ENCODE data around the gene ZNF584.
"Not testable (repeated sequence)": the region's sequence is repeated elsewhere in the genome, so short reads cannot be mapped to it uniquely, and the experiment has no call there.

Gene ZNF584

DNA sequence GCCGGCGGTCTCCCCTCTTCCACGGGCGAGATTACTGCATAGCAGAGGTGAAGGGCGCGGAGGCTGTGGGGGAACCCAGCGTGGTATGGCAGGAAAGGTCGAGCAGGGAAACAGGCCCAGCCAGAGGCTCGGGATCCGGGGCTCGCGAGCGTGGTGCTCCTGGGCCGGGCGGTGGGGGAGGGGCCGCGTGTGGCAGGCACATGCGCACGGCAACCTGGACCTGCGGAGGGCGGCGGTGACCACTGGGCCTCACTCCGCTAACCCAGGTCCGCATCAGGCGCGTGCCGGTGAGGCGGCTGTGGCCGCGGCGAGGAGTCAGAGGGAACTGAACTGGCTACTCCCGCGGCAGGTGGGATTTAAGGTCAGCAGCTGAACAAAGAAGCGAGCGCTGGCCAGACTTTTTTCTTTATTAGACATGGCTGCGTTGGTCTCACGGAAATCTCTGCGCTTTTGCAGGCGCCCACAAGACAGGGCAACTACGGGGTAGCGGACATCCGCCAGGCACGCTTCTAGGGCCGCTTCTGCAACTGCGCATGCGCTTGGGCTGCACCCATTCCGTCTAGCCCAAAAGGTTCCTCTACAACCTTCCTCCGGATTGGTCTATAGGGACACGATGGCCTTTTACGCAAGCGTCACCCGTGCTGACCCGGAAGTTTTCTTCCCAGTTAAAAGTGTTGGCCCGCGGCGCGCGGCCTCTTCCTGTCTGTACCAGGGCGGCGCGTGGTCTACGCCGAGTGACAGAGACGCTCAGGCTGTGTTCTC lies 21.7 kb upstream of the ZNF584 start, which contains the start of gene RPS5:
Gene RPS5, plus strand, starts transcription at position 694 of the 762 bp plus-strand sequence. CDS start 869 bp downstream, outside the sequence.
- peak; percentile 96 for DNase-seq

GRCh38 chr19:58387338-58388174 lies 20.9 kb upstream of the ZNF584 start:
- no peak for DNase-seq

DNA sequence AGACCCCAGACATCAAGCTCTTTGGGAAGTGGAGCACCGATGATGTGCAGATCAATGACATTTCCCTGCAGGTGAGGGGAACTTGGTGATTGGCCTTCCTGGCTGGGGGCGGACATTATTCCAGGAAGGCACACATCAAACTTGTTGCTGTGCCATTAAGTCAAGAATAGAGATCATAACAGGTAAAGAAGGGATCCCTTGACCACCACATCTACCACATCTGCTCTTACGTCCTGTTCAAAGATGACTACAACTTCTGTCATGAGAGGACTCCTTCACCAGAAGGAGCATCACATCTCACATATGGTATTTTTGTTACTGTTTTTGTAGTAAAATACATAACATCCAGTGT lies 20.3 kb upstream of the ZNF584 start:
- DNase-seq, result no peak

DNA sequence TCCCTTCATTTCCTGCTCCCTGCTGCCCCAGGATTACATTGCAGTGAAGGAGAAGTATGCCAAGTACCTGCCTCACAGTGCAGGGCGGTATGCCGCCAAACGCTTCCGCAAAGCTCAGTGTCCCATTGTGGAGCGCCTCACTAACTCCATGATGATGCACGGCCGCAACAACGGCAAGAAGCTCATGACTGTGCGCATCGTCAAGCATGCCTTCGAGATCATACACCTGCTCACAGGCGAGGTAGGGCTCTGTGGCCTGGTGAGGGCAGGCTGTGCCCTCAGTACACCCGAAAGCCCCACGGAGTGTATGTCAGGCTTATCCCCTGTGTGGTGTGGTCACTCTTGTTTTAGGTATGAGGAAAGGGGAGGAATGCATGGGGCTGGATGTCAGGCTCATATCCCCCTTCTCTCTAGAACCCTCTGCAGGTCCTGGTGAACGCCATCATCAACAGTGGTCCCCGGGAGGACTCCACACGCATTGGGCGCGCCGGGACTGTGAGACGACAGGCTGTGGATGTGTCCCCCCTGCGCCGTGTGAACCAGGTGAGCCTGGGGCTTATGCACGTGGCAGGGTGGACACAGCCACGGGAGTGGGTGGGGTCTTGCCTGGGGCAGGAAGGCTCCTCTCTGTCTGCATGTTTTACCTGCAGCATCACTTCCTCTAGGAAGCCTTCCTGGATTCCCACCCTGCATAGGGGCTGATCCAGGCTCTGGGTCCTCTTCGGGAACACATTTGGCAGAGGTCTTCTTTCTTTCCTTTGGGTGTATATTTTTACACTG lies 15.3 kb upstream of the ZNF584 start:
- DNase-seq, result no peak

DNA sequence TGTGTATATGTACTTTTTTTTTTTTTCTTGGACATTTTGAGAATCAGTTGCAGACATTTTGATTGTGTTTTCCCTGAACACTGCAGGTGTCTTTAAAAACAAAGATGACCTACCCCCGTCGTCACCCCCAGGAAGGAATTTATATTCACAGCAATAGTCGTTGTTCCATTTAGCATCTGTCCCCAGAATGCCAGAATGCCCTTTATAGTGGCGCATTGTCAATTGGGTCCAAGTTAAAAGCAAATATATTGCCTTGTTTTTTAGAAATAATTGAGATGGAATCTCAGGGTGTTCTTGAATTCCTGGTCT lies 14.8 kb upstream of the ZNF584 start:
- no peak for DNase-seq

DNA sequence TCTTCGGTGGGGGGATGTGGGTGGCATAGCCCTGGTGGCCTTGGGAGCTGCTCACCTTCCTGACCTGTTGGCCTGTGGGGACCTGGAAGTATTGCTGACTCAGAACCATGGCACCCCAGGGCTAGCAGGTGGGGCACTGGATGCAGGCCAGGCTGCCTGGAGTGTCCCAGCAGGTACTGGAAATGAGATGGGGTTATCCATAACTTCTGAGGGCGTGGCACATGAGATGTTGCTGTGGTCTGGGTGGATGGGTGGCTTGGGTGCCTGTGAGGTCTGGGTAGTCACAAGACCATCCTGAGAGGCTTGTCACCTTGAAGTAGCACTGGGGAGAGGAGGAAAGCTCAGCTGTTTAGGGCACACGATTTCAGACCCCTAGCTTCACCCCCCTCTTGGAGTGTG lies 13.6 kb upstream of the ZNF584 start:
- no peak for DNase-seq

GRCh38 chr19:58395220-58395978 lies 13.1 kb upstream of the ZNF584 start, which contains the start of gene RNF225:
TSS of gene RNF225 (plus strand) at chr19:58395656. CDS start at chr19:58396090, 434 bp downstream.
- no peak for DNase-seq

DNA sequence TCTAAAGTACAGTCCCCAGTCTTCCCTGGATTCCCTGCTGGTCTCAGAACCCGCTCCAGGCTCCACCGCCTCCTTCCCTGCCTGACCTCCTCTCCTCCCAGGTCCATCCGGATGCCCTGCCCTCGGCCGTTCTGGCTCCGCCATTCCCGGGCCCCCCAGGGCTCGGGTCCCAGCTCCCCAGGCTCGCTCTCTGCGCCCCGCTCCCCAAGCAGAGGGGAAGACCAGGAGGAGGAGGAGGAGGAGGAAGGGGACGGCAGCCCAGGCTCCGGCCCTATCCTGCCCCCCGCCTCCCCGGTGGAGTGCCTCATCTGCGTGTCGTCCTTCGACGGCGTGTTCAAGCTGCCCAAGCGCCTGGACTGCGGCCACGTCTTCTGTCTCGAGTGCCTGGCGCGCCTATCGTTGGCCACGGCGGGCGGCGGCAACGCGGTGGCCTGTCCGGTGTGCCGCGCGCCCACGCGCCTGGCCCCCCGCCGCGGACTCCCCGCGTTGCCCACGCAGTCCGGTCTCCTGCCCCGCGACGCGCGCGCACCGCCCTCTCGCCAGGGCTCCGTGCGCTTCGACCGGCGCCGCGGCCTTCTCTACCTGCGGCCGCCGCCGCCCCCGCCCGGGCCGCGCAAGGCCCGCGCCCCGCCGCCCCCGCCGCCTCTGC lies 12.3 kb upstream of the ZNF584 start:
- DNase-seq, result no peak

GRCh38 chr19:58396691-58397532 lies 11.5 kb upstream of the ZNF584 start:
- no peak for DNase-seq

DNA sequence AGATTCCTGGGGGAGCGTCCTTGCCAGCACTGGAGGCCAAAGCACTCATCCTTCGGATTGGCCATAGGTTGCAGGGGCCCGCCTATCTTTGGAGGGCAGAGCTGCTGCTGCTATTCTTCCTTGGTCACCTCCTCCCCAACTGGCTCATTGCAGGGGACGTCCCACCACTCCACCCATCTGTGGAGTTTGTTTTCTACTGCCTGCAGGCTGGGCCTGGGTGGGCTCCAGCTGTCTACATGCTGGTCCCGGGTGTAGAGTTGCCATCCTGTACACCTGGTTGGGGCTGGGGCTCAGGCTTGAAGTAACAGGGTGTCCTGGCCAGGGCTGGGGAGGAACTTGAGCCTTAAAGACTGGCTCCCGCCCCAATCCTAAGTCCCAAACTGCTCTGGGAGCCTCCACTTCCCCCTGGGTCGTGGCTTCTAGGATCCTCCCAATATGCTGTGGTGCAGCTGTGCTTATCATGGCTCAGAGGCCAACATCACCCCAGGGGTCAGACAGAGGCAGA lies 10.9 kb upstream of the ZNF584 start:
- DNase-seq, result no peak

DNA sequence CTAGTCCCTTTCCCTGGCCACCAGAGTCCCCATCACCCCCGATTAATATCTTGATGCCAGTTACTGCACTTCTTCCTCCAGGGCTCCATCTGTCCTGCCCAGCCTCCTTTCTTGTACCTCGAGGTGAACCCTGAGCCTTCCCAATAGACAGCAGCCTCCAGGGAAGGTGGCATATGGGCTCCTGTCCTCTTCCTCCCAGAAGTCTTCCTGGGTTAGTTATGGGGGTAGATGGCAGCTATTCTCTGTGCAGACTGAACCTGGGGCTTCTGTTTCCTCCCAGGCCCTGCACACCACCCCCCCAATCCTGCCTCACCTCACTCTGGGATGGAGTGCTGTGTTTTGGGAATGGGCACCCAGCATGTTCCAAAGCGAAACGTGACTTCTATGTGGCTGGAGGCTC lies 10.4 kb upstream of the ZNF584 start:
- DNase-seq, result no peak

- DNase-seq, result no peak
Observed at GRCh38 chr19:58398545-58398944, 9.9 kb upstream of the ZNF584 start.

- DNase-seq, result no peak
Observed at GRCh38 chr19:58399903-58400302, 8.5 kb upstream of the ZNF584 start.

DNA sequence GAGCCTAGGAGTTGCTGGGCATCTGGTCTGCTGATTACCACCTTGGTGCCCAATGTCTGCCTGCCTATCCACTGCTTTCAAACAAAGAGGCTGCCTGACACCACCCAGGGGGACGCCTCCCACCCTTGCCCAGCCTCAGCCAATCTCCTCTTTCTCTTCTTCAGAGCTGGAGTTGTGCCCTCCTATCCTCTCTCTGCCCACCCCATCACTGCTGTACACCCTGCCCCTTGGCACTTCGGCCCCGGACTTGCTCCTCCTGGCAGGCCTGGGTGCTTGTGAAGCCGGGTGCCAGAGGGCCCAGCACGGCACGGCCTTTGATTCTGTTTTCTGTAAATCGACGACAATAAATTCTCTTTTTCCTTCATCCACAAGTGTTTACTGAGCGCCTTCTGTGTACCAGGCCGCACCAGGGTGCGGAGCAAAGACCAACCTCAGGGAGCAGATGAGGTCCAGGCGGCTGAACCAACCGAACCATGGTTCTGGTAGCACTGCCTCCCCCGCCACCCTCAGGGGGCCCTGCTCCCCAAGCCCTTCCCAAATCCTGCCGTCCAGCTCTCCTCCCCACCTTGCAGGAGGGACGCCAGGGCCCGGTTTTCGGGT lies 8.0 kb upstream of the ZNF584 start:
- no peak for DNase-seq

DNA sequence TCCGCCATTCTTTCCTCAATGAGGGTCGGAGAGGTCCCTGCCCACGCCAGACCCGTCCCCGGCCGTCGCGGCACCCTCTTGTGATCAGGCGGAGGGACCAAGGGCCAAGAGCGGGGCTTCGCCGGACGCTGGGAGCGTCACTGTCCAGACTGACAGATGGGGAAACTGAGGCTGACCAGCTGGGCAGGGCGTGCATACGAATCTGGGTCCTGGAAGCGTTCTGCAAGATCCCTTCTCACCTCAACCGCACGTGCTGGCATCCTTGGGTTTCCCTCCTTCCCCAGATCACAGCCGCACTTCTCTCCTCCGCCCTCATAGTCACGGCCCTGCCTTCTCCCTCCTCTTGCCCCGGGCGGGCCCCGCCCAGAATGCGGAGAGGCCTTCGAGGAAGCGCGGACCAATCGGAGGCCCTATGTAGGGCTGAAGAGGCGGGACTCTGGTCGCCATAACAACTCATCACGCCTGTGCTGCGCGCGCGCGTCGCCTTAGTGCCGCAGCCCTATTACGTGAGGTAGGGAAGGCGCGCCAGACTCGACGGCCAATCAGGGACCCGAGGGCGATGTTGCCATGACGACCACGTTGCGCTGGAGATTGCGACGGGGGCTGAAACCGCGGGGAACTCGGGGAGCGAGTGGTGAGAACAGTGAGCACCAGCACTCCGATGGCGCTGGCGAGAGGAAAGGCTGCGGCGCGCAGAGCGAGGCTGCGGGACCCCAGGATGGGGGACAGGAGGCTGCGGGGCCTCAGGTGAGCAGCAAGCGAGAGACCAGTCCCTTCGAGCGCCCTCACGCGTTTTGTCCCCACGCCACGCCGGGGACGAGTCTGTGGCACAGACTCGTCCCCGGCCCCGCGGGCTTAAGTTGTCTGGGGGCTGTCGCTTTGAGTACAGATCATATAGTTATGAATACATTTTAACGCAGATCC lies 7.3 kb upstream of the ZNF584 start:
- DNase-seq, result peak; percentile 100

DNA sequence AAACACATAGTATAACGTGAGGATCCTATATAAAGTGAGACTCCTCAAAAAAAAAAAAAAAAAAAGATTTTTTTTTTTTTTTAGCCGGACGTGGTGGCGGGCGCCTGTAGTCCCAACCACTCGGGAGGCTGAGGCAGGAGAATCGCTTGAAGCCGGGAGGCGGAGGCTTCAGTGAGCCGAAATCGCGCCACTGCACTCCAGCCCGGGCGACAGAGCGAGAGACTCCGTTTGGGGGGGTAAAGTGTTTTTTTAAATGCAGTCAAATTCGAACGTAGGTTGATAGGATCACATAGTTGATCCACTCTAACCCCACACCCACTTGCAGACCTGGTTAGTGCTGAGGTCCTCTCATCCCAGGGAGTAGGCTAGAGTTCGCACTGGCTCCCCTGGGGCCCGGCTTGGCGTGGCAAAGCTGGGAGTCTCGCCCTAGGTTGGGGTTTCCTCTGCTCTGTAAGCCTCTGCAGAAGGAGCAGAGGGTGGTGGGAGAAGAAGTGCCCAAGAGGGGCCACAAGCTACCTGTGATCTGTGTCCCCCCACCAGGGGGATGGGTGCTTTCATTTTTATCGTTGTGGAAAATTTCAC lies 6.5 kb upstream of the ZNF584 start:
- no peak for DNase-seq

DNA sequence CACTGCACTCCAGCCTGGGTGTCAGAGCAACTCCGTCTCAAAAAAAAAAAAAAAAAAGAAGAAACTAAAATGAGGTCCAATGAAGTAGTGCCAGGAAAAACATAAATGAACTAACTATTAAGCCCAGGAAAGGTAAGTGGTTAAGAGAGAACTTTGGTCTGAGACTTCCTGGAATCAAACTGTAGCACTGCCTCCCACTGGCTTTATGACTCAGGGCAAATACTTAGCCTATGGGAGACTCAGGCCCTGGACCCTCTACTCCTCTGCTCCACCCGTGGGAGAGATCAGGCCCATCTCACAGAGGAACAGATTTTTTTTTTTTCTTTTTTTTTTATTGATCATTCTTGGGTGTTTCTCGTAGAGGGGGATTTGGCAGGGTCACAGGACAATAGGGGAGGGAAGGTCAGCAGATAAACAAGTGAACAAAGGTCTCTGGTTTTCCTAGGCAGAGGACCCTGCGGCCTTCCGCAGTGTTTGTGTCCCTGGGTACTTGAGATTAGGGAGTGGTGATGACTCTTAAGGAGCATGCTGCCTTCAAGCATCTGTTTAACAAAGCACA lies 4.5 kb upstream of the ZNF584 start:
- DNase-seq, result not testable (repeated sequence)

- DNase-seq, result no peak
Observed at GRCh38 chr19:58406818-58407657, 1.4 kb upstream of the ZNF584 start.

Measured in CD4-positive, alpha-beta T cell treated with Interleukin-6 for 4 hours (primary cell).